ENCODE data around the gene DCTPP1. TPM values are rescaled to one million over a fixed set of nuclear protein-coding genes. Genes with fewer than 3 reads are reported as not detected.

Gene DCTPP1
- total RNA-seq, 2 experiments from 2014 or later: 89.3 to 102 TPM

GRCh38 chr16:30376461-30376902 lies 53.3 kb downstream of the DCTPP1 start:
- intact Hi-C loops (cut with DNase I, micrococcal nuclease): loop anchor here (2.0 to 10.0 kb wide), 4 partner anchors 94 to 1552 kb away; partner anchors contain the start of genes ATXN2L (in 1 of the 2), FUS (in 1 of the 2) and ITGAL (in 1 of the 2)
- Mint-ChIP-seq H3K27ac (peak overlapping the region; percentile 99), H3K36me3 (ENCODE audit: low read depth) (peaks cover 28% of the 10 kb centered on the region), H3K4me3 (no peak overlapping the region), H3K27me3 (no peaks in the 10 kb centered on the region), H3K9me3 (ENCODE audit: low read depth) (no peaks in the 10 kb centered on the region), H3K4me1 (peaks cover 41% of the 10 kb centered on the region)
- DNase-seq: no peak
- CTCF ChIA-PET: no interaction called here
- POLR2A ChIA-PET: no interaction called here
- no peak for ATAC-seq

GRCh38 chr16:30375864-30376263 lies 54.0 kb downstream of the DCTPP1 start:
- peaks cover 22% of the 10 kb centered on the region for H3K36me3 Mint-ChIP-seq (ENCODE audit: low read depth)
- no peaks in the 10 kb centered on the region for H3K27me3 Mint-ChIP-seq
- DNase-seq (no peak), ATAC-seq (no peak)
- no peaks in the 10 kb centered on the region for H3K9me3 Mint-ChIP-seq (ENCODE audit: low read depth)
- ChIA-PET CTCF (no interaction called here), POLR2A (no interaction called here)
- intact Hi-C loops (cut with DNase I, micrococcal nuclease): loop anchor here (2.0 to 10.0 kb wide), 4 partner anchors 95 to 1551 kb away; partner anchors contain the start of genes ATXN2L (in 1 of the 2), FUS (in 1 of the 2) and ITGAL (in 1 of the 2)
- H3K4me3 Mint-ChIP-seq: no peak overlapping the region
- H3K27ac Mint-ChIP-seq: peak overlapping the region; percentile 37
- peaks cover 39% of the 10 kb centered on the region for H3K4me1 Mint-ChIP-seq

GRCh38 chr16:30374538-30374937 lies 55.3 kb downstream of the DCTPP1 start, which contains the start of gene MYL11:
Gene MYL11 (plus strand): TSS chr16:30374802. CDS start chr16:30374858, 56 bp downstream.
- Mint-ChIP-seq H3K9me3 (ENCODE audit: low read depth) (no peaks in the 10 kb centered on the region), H3K27ac (peak within 1 kb of the TSS; percentile 42), H3K36me3 (ENCODE audit: low read depth) (peaks cover 15% of the 10 kb centered on the region), H3K4me1 (peaks cover 28% of the 10 kb centered on the region), H3K4me3 (no peak within 1 kb of the TSS), H3K27me3 (no peaks in the 10 kb centered on the region)
- DNase-seq: no peak
- no peak for ATAC-seq
- ChIA-PET POLR2A (no interaction called here), CTCF (no interaction called here)
- intact Hi-C loops (cut with DNase I, micrococcal nuclease): loop anchor here (5.0 to 10.0 kb wide), 3 partner anchors 33 to 1550 kb away; partner anchors contain the start of genes ATXN2L (in 1 of the 2), FUS (in 1 of the 2) and ZNF771 (in 1 of the 2)

Other genes starting within 250 kb of the DCTPP1 start
- 1,000 to 10,000 TPM in 1 of 2 experiments, 100 to 1,000 TPM in 1; 997 to 1,175 TPM for gene CORO1A, start 246.4 kb downstream of the DCTPP1 start, total RNA-seq
- gene BOLA2B, start 236.4 kb downstream of the DCTPP1 start, total RNA-seq: 100 to 1,000 TPM; 188 to 190 TPM
- 10 to 100 TPM; 24.4 to 99.3 TPM for gene SLX1A, start 236.2 kb downstream of the DCTPP1 start, total RNA-seq
- 10 to 100 TPM; 17.4 to 18.9 TPM for gene SULT1A3, start 230.8 kb downstream of the DCTPP1 start, total RNA-seq
- gene NPIPB13, start 181.6 kb downstream of the DCTPP1 start, total RNA-seq: 10 to 100 TPM; 10.5 to 11.3 TPM
- gene CD2BP2, start 74.7 kb downstream of the DCTPP1 start, total RNA-seq: 10 to 100 TPM; 42.3 to 51.8 TPM
- gene TBC1D10B, start 59.5 kb downstream of the DCTPP1 start, total RNA-seq: 10 to 100 TPM; 38.1 to 43.4 TPM
- 1 to 10 TPM in 1 of 2 experiments, under 1 TPM in 1; 0.69 to 1.6 TPM for gene MYL11, start 55.2 kb downstream of the DCTPP1 start, total RNA-seq
- gene SEPTIN1, start 47.5 kb downstream of the DCTPP1 start, total RNA-seq: 100 to 1,000 TPM; 155 to 159 TPM
- gene ZNF48, start 34.6 kb downstream of the DCTPP1 start, total RNA-seq: 10 to 100 TPM; 10.6 to 11.0 TPM
- gene ZNF771, start 22.4 kb downstream of the DCTPP1 start, total RNA-seq: 1 to 10 TPM; 3.8 to 4.0 TPM
- 10 to 100 TPM; 37.8 to 56.0 TPM for gene SEPHS2, start 15.8 kb upstream of the DCTPP1 start, total RNA-seq
- gene ITGAL, start 42.7 kb upstream of the DCTPP1 start, total RNA-seq: 100 to 1,000 TPM; 210 to 222 TPM
- 10 to 100 TPM in 1 of 2 experiments, 1 to 10 TPM in 1; 8.9 to 11.1 TPM for gene ZNF768, start 96.5 kb upstream of the DCTPP1 start, total RNA-seq
- 1 to 10 TPM; 6.3 to 8.0 TPM for gene ZNF747, start 104.8 kb upstream of the DCTPP1 start, total RNA-seq
- gene ZNF764, start 128.3 kb upstream of the DCTPP1 start, total RNA-seq: 10 to 100 TPM in 1 of 2 experiments, 1 to 10 TPM in 1; 8.0 to 11.2 TPM
- gene ZNF688, start 141.7 kb upstream of the DCTPP1 start, total RNA-seq: 1 to 10 TPM; 7.1 to 9.1 TPM
- 10 to 100 TPM in 1 of 2 experiments, 1 to 10 TPM in 1; 9.2 to 10.8 TPM for gene ZNF785, start 155.7 kb upstream of the DCTPP1 start, total RNA-seq
- gene ZNF689, start 180.4 kb upstream of the DCTPP1 start, total RNA-seq: 10 to 100 TPM in 1 of 2 experiments, 1 to 10 TPM in 1; 9.0 to 10.7 TPM
- 10 to 100 TPM; 76.8 to 77.8 TPM for gene PRR14, start 220.9 kb upstream of the DCTPP1 start, total RNA-seq
- 100 to 1,000 TPM in 1 of 2 experiments, 10 to 100 TPM in 1; 84.7 to 111 TPM for gene FBRS, start 228.4 kb upstream of the DCTPP1 start, total RNA-seq

All from activated CD4-positive, alpha-beta T cell treated with anti-CD3 and anti-CD28 coated beads for 36 hours (primary cell).